OCI-LY1 (cell line): ENCODE data around the gene CDK2.

Experiments used
- H2AFZ ChIP-seq: fragments of 200-600 bp; sonication (generic), shearing (Covaris generic); 2 replicates; pipeline ENCODE4 v1.6.0; 2014; ENCODE audit warnings: antibody characterized with exemption, mild to moderate bottlenecking, low read length
- H3F3A ChIP-seq: fragments of 200-600 bp; sonication (generic), shearing (Covaris generic); 2 replicates; pipeline ENCODE4 v1.6.0; 2014; ENCODE audit warnings: mild to moderate bottlenecking, antibody characterized with exemption, low read length, moderate library complexity; ENCODE audit not compliant: insufficient read depth
- H3K27ac ChIP-seq: fragments of 200-600 bp; sonication (generic); 2 replicates; pipeline ENCODE4 v1.5.1; 2014; ENCODE audit warnings: low read length, mixed run types, mild to moderate bottlenecking, low read depth; ENCODE audit not compliant: poor library complexity, severe bottlenecking
- H3K27me3 ChIP-seq: fragments of 200-600 bp; sonication (generic); 2 replicates; pipeline ENCODE4 v1.6.0; 2014; ENCODE audit warnings: antibody characterized with exemption, mild to moderate bottlenecking, low read length, moderate library complexity; ENCODE audit not compliant: insufficient read depth
- H3K36me3 ChIP-seq: fragments of 200-600 bp; sonication (generic); 2 replicates; pipeline ENCODE4 v1.6.1; 2014; ENCODE audit warnings: mild to moderate bottlenecking, antibody characterized with exemption, low read length, moderate library complexity, mixed read lengths; ENCODE audit not compliant: insufficient read depth
- H3K4me1 ChIP-seq: fragments of 200-600 bp; sonication (generic); 2 replicates; pipeline ENCODE4 v1.5.1; 2014; ENCODE audit warnings: mild to moderate bottlenecking, low read length, moderate library complexity; ENCODE audit not compliant: insufficient read depth, severe bottlenecking
- H3K4me2 ChIP-seq: fragments of 200-600 bp; sonication (generic), shearing (Covaris generic); 2 replicates; pipeline ENCODE4 v1.6.1; 2014; ENCODE audit warnings: low read length
- H3K4me3 ChIP-seq: fragments of 200-600 bp; sonication (generic); 2 replicates; pipeline ENCODE4 v1.5.1; 2014; ENCODE audit warnings: low read length, low read depth, mild to moderate bottlenecking, mixed read lengths; ENCODE audit not compliant: poor library complexity, severe bottlenecking
- H3K79me2 ChIP-seq: fragments of 200-600 bp; shearing (Covaris generic); 2 replicates; pipeline ENCODE4 v1.6.1; 2016; ENCODE audit warnings: mixed run types, low read length, mixed read lengths; ENCODE audit not compliant: insufficient read depth
- H3K9ac ChIP-seq: fragments of 200-600 bp; sonication (generic), shearing (Covaris generic); 2 replicates; pipeline ENCODE4 v1.6.1; 2014; ENCODE audit warnings: mild to moderate bottlenecking, low read length, mixed read lengths
- H3K9me2 ChIP-seq: fragments of 200-600 bp; sonication (generic), shearing (Covaris generic); 2 replicates; pipeline ENCODE4 v1.6.1; 2014; ENCODE audit warnings: low read depth, mild to moderate bottlenecking, low read length, mixed read lengths
- H3K9me3 ChIP-seq: fragments of 200-600 bp; shearing (Covaris generic); 2 replicates; pipeline ENCODE4 v1.6.1; 2014; ENCODE audit warnings: low read length, mixed read lengths
- H4K20me1 ChIP-seq: fragments of 200-600 bp; sonication (generic), shearing (Covaris generic); 2 replicates; pipeline ENCODE4 v1.6.0; 2016; ENCODE audit warnings: mild to moderate bottlenecking, low read length; ENCODE audit not compliant: insufficient read depth
- CTCF ChIP-seq: fragments of 200-600 bp; sonication (generic), shearing (Covaris generic); IDR thresholded peaks from 2 replicates; pipeline ENCODE4 v1.5.1; 2017; ENCODE audit warnings: mild to moderate bottlenecking, antibody characterized with exemption, low read length, moderate library complexity, mixed read lengths
- EZH2 ChIP-seq: fragments of 200-600 bp; sonication (generic), shearing (Covaris generic); IDR thresholded peaks from 2 replicates; pipeline ENCODE4 v1.8.0; 2017; ENCODE audit warnings: borderline replicate concordance, mixed run types, mild to moderate bottlenecking, antibody characterized with exemption, low read length, moderate library complexity, mixed read lengths

CDK2 gene

GRCh38 chr12:55972042-55972441 lies 5.4 kb downstream of the CDK2 start:
- peak overlapping the region; percentile 71 for H3K4me3 ChIP-seq
- no peak overlapping the region for H2AFZ ChIP-seq
- peaks cover 19% of the 10 kb centered on the region for H3K79me2 ChIP-seq
- no peaks in the 10 kb centered on the region for H3K27me3 ChIP-seq
- no peak overlapping the region for H3K9ac ChIP-seq
- peaks cover 28% of the 10 kb centered on the region; the same call in 1 of the 2 replicates for H3K36me3 ChIP-seq
- TF ChIP-seq EZH2: no peak
- no peak for TF ChIP-seq CTCF
- H4K20me1 ChIP-seq: no peaks in the 10 kb centered on the region
- peak overlapping the region; percentile 85; the same call in 1 of the 2 replicates for H3K4me2 ChIP-seq
- H3K9me3 ChIP-seq: no peaks in the 10 kb centered on the region
- H3F3A ChIP-seq: no peaks in the 10 kb centered on the region
- H3K4me1 ChIP-seq: peaks cover 35% of the 10 kb centered on the region
- peak overlapping the region; percentile 47 for H3K27ac ChIP-seq
- no peaks in the 10 kb centered on the region for H3K9me2 ChIP-seq

GRCh38 chr12:55972456-55972855 lies 5.8 kb downstream of the CDK2 start:
- no peak overlapping the region for H2AFZ ChIP-seq
- H3F3A ChIP-seq: no peaks in the 10 kb centered on the region
- H3K36me3 ChIP-seq: peaks cover 28% of the 10 kb centered on the region; the same call in 1 of the 2 replicates
- peak overlapping the region; percentile 76 for H3K9ac ChIP-seq
- H3K4me3 ChIP-seq: peak overlapping the region; percentile 71
- H3K27me3 ChIP-seq: no peaks in the 10 kb centered on the region
- H3K79me2 ChIP-seq: peaks cover 15% of the 10 kb centered on the region
- no peaks in the 10 kb centered on the region for H3K9me3 ChIP-seq
- peak overlapping the region; percentile 47 for H3K27ac ChIP-seq
- H3K9me2 ChIP-seq: no peaks in the 10 kb centered on the region
- H3K4me1 ChIP-seq: peaks cover 31% of the 10 kb centered on the region
- TF ChIP-seq CTCF: no peak
- no peak for TF ChIP-seq EZH2
- peak overlapping the region; percentile 85 for H3K4me2 ChIP-seq
- H4K20me1 ChIP-seq: no peaks in the 10 kb centered on the region

GRCh38 chr12:55972911-55973598 lies 6.4 kb downstream of the CDK2 start:
- Histone ChIP-seq H3K9me3 (no peaks in the 10 kb centered on the region), H4K20me1 (no peaks in the 10 kb centered on the region), H3K4me1 (peaks cover 25% of the 10 kb centered on the region), H3K79me2 (peaks cover 12% of the 10 kb centered on the region), H3K27me3 (no peaks in the 10 kb centered on the region), H3K36me3 (peaks cover 28% of the 10 kb centered on the region; the same call in 1 of the 2 replicates), H3F3A (no peaks in the 10 kb centered on the region), H3K9ac (peak overlapping the region; percentile 76), H2AFZ (no peak overlapping the region), H3K4me2 (peak overlapping the region; percentile 85), H3K9me2 (no peaks in the 10 kb centered on the region), H3K27ac (peak overlapping the region; percentile 47), H3K4me3 (peak overlapping the region; percentile 71)
- TF ChIP-seq EZH2 (no peak), CTCF (no peak)
